Right kidney (tissue), 9 donors: ENCODE measurements around the gene C2CD4B.

Source experiments
- DNase-seq: peaks from one replicate; pipeline ENCODE4 v3.0.0-alpha.2; 2016
- long read RNA-seq, 8 donors: transcript quantifications; one replicate each; lab custom pipeline, GENCODE V29; 2026

The C2CD4B gene
- long read RNA-seq, donor 1 = 0 reads
- long read RNA-seq, donor 2, partial matches to known transcripts = 0 of 2 reads
- long read RNA-seq, donor 2, other reads (novel, unspliced or antisense) = 0 of 2 reads
- long read RNA-seq, donor 3 = 0 reads
- long read RNA-seq, donor 4 = 0 reads
- long read RNA-seq, donor 5, partial matches to known transcripts = 0 of 2 reads
- long read RNA-seq, donor 5, other reads (novel, unspliced or antisense) = 0 of 2 reads
- long read RNA-seq, donor 6, partial matches to known transcripts = 0 of 3 reads
- long read RNA-seq, donor 6, other reads (novel, unspliced or antisense) = 0 of 3 reads
- long read RNA-seq, donor 7 = 0 reads
- long read RNA-seq, donor 8, partial matches to known transcripts = 0 of 1 reads
- long read RNA-seq, donor 8, other reads (novel, unspliced or antisense) = 0 of 1 reads

GRCh38 chr15:62165104-62165792 is at the start of gene C2CD4B:
C2CD4B (minus strand) TSS chr15:62165285; CDS start chr15:62164984, 301 bp downstream.
- peak; percentile 78 for DNase-seq

GRCh38 chr15:62212741-62213140 is 47.7 kb upstream of the C2CD4B start:
- DNase-seq = no peak

- DNase-seq = no peak
These were observed 46.3 kb upstream of the C2CD4B start for GRCh38 chr15:62211348-62211747.

GRCh38 chr15:62209821-62210220 is 44.7 kb upstream of the C2CD4B start:
- no peak for DNase-seq

- no peak for DNase-seq
These were observed 44.2 kb upstream of the C2CD4B start for GRCh38 chr15:62209322-62209721.

- no peak for DNase-seq
These were observed 43.8 kb upstream of the C2CD4B start for GRCh38 chr15:62208884-62209283.

GRCh38 chr15:62208367-62208766 is 43.3 kb upstream of the C2CD4B start:
- DNase-seq = no peak

GRCh38 chr15:62190675-62191074 is 25.6 kb upstream of the C2CD4B start:
- no peak for DNase-seq

- DNase-seq = no peak
These were observed 25.2 kb upstream of the C2CD4B start for GRCh38 chr15:62190274-62190673.

- DNase-seq = no peak
These were observed 23.7 kb upstream of the C2CD4B start for GRCh38 chr15:62188744-62189143.

GRCh38 chr15:62187910-62188309 is 22.8 kb upstream of the C2CD4B start:
- no peak for DNase-seq

- DNase-seq = no peak
These were observed 22.3 kb upstream of the C2CD4B start for GRCh38 chr15:62187425-62187824.

GRCh38 chr15:62186578-62186977 is 21.5 kb upstream of the C2CD4B start:
- DNase-seq = no peak

GRCh38 chr15:62183130-62183529 is 18.0 kb upstream of the C2CD4B start:
- no peak for DNase-seq

- DNase-seq = no peak
These were observed 8.1 kb upstream of the C2CD4B start for GRCh38 chr15:62173215-62173614.

GRCh38 chr15:62171882-62172281 is 6.8 kb upstream of the C2CD4B start:
- DNase-seq = no peak

GRCh38 chr15:62165793-62166375 is 799 bp upstream of the C2CD4B start:
- DNase-seq = peak; percentile 12

- no peak for DNase-seq
These were observed 535 bp downstream of the C2CD4B start for GRCh38 chr15:62164396-62165103.

- DNase-seq = peak; percentile 80
These were observed 1.1 kb downstream of the C2CD4B start for GRCh38 chr15:62164014-62164395.

GRCh38 chr15:62163397-62164013 is 1.6 kb downstream of the C2CD4B start:
- DNase-seq = no peak

- no peak for DNase-seq
These were observed 11.9 kb downstream of the C2CD4B start for GRCh38 chr15:62153228-62153627.

- no peak for DNase-seq
These were observed 14.6 kb downstream of the C2CD4B start for GRCh38 chr15:62150445-62150844.
